NB4 (cell line): ENCODE results near the gene CCHCR1.

Experiments
- POLR2A ChIP-seq: IDR thresholded peaks from 2 replicates; pipeline ENCODE4 v1.6.1; 2011; ENCODE audit warnings: mild to moderate bottlenecking; ENCODE audit not compliant: insufficient read length; ENCODE audit errors: extremely low read depth
- TF ChIP-seq, protein P1 (sequence below): IDR thresholded peaks from one replicate; pipeline ENCODE4 v1.5.1; 2012; ENCODE audit warnings: low read depth, low read length

DNA sequence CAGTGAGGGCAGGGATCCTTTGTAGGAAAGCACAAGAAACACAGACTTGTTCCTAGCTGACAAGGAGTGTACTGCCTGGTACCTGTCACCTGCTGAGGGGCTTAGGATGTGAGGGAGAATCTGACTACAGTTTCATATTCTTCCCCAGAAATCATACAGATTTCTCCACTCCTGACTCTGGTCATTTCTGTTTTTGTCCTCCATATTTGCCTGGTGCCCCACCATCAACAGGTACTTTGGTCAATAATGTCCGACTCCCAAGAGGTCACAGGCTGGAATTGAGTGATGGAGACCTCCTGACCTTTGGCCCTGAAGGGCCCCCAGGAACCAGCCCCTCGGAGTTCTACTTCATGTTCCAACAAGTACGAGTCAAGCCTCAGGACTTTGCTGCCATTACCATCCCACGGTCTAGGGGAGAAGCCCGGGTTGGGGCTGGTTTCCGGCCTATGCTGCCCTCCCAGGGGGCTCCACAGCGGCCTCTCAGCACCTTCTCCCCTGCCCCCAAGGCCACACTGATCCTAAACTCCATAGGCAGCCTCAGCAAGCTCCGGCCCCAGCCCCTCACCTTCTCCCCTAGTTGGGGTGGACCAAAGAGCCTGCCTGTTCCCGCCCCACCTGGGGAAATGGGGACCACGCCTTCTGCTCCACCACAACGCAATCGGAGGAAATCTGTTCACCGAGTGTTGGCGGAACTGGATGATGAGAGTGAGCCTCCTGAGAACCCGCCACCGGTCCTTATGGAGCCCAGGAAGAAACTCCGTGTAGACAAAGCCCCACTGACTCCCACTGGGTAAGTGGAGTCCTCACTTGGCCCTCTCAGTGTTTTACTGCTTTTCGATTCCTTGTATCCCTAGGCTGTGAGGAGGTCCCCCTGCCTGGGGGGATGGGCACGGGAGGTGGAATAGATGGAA is 3.9 kb upstream of the CCHCR1 start:
- TF ChIP-seq, protein P1, sequence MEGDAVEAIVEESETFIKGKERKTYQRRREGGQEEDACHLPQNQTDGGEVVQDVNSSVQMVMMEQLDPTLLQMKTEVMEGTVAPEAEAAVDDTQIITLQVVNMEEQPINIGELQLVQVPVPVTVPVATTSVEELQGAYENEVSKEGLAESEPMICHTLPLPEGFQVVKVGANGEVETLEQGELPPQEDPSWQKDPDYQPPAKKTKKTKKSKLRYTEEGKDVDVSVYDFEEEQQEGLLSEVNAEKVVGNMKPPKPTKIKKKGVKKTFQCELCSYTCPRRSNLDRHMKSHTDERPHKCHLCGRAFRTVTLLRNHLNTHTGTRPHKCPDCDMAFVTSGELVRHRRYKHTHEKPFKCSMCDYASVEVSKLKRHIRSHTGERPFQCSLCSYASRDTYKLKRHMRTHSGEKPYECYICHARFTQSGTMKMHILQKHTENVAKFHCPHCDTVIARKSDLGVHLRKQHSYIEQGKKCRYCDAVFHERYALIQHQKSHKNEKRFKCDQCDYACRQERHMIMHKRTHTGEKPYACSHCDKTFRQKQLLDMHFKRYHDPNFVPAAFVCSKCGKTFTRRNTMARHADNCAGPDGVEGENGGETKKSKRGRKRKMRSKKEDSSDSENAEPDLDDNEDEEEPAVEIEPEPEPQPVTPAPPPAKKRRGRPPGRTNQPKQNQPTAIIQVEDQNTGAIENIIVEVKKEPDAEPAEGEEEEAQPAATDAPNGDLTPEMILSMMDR, result no peak
- TF ChIP-seq POLR2A, result no peak
